ENCODE measurements around the gene CASQ2. TPM values are rescaled to one million over a fixed set of nuclear protein-coding genes. Genes with fewer than 3 reads are reported as not detected.
A peak's percentile ranks its signal among the peaks of the same experiment; 100 is the strongest.

The CASQ2 gene
- total RNA-seq, 2 donors from 2014 or later = 0.26 TPM; not detected in 1

DNA sequence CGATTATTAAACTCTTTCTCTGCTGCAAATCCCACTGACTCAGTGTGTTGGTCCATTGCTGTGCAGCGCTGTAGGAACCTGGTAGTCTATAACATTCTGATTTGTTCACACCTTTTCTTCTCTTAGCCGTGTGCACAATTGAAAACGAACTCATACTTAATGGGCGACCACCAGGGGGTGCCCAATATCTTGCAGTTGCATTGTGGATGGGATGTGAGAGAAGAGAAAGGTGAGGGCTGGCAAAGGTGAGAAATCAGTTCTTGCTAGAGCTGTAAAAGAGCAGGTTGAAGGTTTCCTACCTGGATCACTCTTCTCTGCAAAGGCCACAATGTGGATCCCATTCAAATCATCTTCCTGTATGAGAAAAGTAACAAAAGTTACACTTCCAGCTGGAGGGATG is 51.0 kb downstream of the CASQ2 start:
- ATAC-seq (no peak), DNase-seq (peak; percentile 65 to 85 (median 72))
- TF ChIP-seq POLR2A (IDR thresholded peaks at IDR 0.05) = no peak
- TF ChIP-seq, protein P1, sequence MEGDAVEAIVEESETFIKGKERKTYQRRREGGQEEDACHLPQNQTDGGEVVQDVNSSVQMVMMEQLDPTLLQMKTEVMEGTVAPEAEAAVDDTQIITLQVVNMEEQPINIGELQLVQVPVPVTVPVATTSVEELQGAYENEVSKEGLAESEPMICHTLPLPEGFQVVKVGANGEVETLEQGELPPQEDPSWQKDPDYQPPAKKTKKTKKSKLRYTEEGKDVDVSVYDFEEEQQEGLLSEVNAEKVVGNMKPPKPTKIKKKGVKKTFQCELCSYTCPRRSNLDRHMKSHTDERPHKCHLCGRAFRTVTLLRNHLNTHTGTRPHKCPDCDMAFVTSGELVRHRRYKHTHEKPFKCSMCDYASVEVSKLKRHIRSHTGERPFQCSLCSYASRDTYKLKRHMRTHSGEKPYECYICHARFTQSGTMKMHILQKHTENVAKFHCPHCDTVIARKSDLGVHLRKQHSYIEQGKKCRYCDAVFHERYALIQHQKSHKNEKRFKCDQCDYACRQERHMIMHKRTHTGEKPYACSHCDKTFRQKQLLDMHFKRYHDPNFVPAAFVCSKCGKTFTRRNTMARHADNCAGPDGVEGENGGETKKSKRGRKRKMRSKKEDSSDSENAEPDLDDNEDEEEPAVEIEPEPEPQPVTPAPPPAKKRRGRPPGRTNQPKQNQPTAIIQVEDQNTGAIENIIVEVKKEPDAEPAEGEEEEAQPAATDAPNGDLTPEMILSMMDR (IDR thresholded peaks at IDR 0.05) = peak; percentile 19 to 82 (median 57)
- no peaks in the 10 kb centered on the region for H3K36me3 ChIP-seq (replicated peaks in 1 of 2; ENCODE audit: insufficient read depth in 1 of 2, low read depth in 2 of 2)
- no peak overlapping the region for H3K27ac ChIP-seq
- H3K27me3 ChIP-seq = no peaks in the 10 kb centered on the region
- intact Hi-C loops (cut with DNase I) = no loop called here
- H3K4me3 ChIP-seq = no peak overlapping the region
- no peaks in the 10 kb centered on the region for H3K9me3 ChIP-seq
- peaks cover 12% of the 10 kb centered on the region for H3K4me1 ChIP-seq
- 39 to 44% methylated on average over 5 of the region's 5 CpGs for WGBS, 2 donors

DNA sequence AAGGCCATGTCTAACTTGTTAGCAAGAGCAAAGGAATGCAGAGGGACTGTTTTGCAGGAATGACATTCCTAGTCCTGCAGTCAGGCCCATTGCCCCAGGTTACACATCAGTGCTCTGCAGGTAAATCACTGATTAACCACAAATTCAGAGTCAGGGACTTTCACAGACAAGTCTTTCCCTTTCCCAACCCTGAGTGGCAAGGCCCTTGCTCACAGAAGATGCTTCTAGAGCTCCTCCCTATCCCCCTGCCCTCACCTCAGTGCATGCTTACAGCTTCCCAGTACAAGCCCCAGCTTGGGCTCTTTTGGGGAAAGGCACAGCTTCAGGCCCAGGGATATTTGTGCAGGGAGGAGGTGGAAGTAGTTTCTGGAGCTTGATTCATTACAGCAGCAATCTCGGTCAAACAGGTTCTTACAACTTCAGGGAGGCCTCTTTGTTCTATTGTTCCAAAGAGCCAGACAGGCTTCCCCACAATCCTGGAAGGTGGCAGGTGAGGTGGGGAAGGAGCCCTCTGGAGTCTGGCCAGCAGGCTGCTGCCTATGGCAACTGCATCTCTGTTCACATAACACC is 53.9 kb downstream of the CASQ2 start:
- 11 to 50% methylated on average over 1 of the region's 1 CpG for WGBS, 2 donors
- Histone ChIP-seq H3K27me3 (no peaks in the 10 kb centered on the region), H3K36me3 (replicated peaks in 1 of 2; ENCODE audit: insufficient read depth in 1 of 2, low read depth in 2 of 2) (no peaks in the 10 kb centered on the region), H3K4me3 (no peak overlapping the region), H3K4me1 (peaks cover 16% of the 10 kb centered on the region), H3K27ac (peak overlapping the region; percentile 36 to 74 (median 60)), H3K9me3 (no peaks in the 10 kb centered on the region)
- TF ChIP-seq, protein P1 (IDR thresholded peaks at IDR 0.05) = no peak
- no peak for TF ChIP-seq POLR2A (IDR thresholded peaks at IDR 0.05)
- ATAC-seq (peak; percentile 88), DNase-seq (peak; percentile 56 to 78 (median 72))
- intact Hi-C loops (cut with DNase I) = no loop called here

DNA sequence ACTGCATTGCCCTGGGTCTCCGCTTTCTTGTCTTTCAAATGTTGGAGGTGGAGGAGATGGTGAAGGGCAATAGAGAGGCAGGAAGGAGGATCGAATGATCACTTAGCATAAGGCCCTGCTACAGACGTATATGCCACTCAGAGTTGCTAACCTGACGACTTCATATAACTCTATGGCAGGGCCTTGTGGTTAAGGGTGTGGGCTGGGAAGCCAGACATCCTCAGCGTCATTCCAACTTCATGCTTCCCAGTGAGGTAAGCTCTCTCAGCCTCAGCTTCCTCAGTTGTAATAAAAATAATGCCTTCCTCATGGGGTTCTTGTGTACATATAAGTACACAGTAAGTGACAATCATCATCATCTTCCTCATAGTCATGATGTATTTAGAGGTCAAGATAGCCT is 54.6 kb downstream of the CASQ2 start:
- H3K4me3 ChIP-seq = no peak overlapping the region

DNA sequence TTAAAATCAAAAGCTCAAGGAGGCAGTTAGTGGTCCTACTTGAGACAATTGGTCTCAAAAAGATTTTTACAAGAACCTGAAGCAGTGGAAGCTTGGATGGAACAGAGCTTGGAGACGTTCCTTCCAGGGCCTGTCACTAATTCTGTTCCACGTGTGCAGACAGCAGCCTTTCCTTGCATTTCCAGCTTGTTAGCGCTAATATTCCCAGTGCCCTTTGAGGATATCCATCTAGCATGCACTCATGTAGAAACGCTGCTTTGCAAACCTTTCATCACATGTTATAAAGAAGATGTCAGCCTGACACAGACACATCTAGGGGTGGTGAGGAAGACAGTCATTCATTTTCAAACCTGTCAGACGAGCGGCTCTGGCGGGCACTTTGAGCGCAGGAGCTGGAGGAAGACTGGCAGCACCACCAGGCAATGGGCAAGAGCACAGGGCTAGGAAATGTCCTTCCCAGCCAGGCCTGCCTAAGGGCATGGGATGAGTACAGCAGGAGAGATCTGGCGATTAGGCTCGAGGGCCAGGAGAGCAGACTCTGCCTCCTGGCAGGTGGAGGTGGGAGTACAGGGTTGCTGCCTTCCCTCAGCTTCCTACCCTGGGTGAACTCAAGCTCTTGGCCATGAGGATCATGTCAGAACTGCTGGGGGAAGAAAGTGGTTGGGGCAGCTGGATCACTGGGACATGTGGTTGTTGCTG is 55.5 kb downstream of the CASQ2 start:
- DNase-seq (no peak), ATAC-seq (no peak)
- no peak for TF ChIP-seq POLR2A (IDR thresholded peaks at IDR 0.05)
- TF ChIP-seq, protein P1 (IDR thresholded peaks at IDR 0.05) = no peak
- 73 to 79% methylated on average over 10 of the region's 10 CpGs for WGBS, 2 donors
- no peaks in the 10 kb centered on the region for H3K9me3 ChIP-seq
- H3K36me3 ChIP-seq (replicated peaks in 1 of 2; ENCODE audit: insufficient read depth in 1 of 2, low read depth in 2 of 2) = no peaks in the 10 kb centered on the region
- no peak overlapping the region for H3K4me3 ChIP-seq
- no peaks in the 10 kb centered on the region for H3K27me3 ChIP-seq
- peaks cover 16% of the 10 kb centered on the region for H3K4me1 ChIP-seq
- intact Hi-C loops (cut with DNase I) = no loop called here
- peak overlapping the region in 3 of 4 donors; percentile 53 to 74 (median 68) for H3K27ac ChIP-seq

More for the DNA sequence above, 54.6 kb downstream of the CASQ2 start:
- H3K27me3 ChIP-seq = no peaks in the 10 kb centered on the region
- peak overlapping the region; percentile 36 to 74 (median 60) for H3K27ac ChIP-seq
- peaks cover 16% of the 10 kb centered on the region for H3K4me1 ChIP-seq
- no peaks in the 10 kb centered on the region for H3K36me3 ChIP-seq (replicated peaks in 1 of 2; ENCODE audit: insufficient read depth in 1 of 2, low read depth in 2 of 2)
- TF ChIP-seq POLR2A (IDR thresholded peaks at IDR 0.05) = no peak
- TF ChIP-seq, protein P1 (IDR thresholded peaks at IDR 0.05) = no peak
- no peak for ATAC-seq
- H3K9me3 ChIP-seq = no peaks in the 10 kb centered on the region
- DNase-seq = no peak
- WGBS, 2 donors = 80 to 83% methylated on average over 5 of the region's 5 CpGs
- intact Hi-C loops (cut with DNase I) = no loop called here

Data from body of pancreas (tissue), 4 donors.